ENCODE results near the gene INPP5A.

Gene INPP5A

DNA sequence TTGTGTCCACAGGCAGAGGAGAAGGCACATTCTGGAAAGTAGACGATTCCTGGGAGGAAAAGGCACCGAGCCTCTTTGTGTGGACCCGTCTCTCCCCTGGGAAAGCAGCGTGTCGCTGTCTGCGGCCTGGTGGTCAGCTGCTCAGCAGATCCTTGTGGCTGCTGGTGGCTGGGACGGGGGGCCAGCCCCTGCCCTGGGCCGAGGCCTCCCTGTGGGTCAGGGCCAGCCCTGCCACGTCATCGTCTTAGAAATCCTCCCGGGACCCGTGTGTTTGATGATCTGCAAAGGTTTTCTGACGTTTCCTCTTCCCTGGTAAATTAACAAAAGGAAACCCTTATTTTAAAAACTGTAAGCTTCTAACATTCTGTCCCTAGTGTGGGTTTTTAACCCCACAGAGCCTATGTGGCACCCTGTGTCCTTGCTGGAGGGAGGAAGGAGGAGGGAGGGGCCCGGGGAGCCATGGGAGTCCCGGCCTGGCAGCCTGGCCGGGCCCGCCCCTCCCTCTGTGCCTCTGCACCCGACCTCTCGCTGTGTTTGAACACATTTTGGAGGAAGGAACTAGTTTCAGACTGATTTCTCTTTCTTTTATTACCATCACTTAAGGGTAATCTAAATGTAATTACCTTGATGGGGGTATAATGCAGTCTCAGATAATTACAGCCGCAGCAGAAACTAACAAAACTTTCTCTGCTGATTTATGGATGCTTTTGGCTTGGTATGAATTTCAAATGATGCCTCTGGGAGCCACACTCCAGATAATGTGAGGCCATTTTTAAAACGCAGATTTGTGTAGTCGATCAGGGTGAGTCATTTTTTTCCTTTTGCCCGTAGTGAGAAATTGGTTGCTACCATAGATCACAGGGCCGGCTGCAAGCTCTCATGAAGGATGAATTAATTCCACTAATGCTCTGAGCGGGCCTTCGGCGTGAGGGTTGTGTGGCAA, 162.8 kb downstream of the INPP5A start:
- peak; percentile 35 for DNase-seq

DNA sequence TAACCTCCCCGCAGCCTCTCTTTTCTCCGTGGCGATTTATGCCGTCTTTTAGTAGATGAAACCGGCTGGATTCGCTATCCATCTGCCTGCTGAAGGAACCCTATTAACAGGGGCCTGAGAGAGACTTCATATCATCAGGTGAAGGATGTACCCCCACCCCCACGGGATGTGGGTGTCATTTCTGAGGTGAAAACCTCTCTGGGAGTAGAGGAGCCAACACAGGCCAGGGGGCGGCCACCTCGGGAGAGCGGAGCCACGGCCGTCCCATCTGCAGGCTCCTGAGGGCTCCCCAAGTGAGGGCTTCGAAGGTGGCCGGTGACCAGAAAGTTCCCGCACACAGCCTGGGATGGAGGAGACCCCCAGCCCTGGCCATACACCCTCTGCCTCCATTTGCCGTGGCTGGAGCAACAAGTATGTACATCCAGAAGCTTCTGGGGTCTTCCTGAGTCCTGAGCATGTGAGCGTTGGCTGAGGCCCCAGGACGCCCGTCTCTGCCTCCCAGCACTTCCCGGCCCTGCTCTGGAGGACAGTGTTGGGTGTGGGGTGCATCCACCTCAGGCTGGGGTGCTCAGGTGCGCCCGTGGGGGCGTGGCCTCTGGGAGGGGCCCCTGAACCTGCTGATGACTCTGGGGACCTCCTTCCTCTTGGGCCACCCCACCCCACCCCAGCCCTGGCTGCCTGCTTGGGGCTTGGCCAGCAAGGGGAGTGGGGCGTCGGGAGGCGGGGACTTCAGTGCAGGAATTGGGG, 163.7 kb downstream of the INPP5A start:
- H3K36me3 ChIP-seq: no peaks in the 10 kb centered on the region
- peaks cover 4% of the 10 kb centered on the region for H3K9me3 ChIP-seq (ENCODE audit: severe bottlenecking)
- TF ChIP-seq CTCF (IDR thresholded peaks at IDR 0.05; ENCODE audit: low read depth, low read length): no peak
- H3K27ac ChIP-seq: no peak overlapping the region
- H3K4me3 ChIP-seq (ENCODE audit: low read depth, low read length): no peak overlapping the region
- no peaks in the 10 kb centered on the region for H3K27me3 ChIP-seq (ENCODE audit: insufficient read depth, low read depth, severe bottlenecking)
- DNase-seq: no peak

More for the DNA sequence above, 162.8 kb downstream of the INPP5A start:
- TF ChIP-seq CTCF (IDR thresholded peaks at IDR 0.05; ENCODE audit: low read depth, low read length): no peak
- Histone ChIP-seq H3K27me3 (ENCODE audit: insufficient read depth, low read depth, severe bottlenecking) (no peaks in the 10 kb centered on the region), H3K4me3 (ENCODE audit: low read depth, low read length) (no peak overlapping the region), H3K9me3 (ENCODE audit: severe bottlenecking) (no peaks in the 10 kb centered on the region), H3K36me3 (no peaks in the 10 kb centered on the region), H3K27ac (no peak overlapping the region)

- H3K4me3 ChIP-seq (ENCODE audit: low read depth, low read length): no peak overlapping the region
- H3K9me3 ChIP-seq (ENCODE audit: severe bottlenecking): peaks cover 9% of the 10 kb centered on the region
- H3K27me3 ChIP-seq (ENCODE audit: insufficient read depth, low read depth, severe bottlenecking): no peaks in the 10 kb centered on the region
- no peaks in the 10 kb centered on the region for H3K36me3 ChIP-seq
- no peak for TF ChIP-seq CTCF (IDR thresholded peaks at IDR 0.05; ENCODE audit: low read depth, low read length)
- H3K27ac ChIP-seq: no peak overlapping the region
- no peak for DNase-seq
Measured at GRCh38 chr10:132701846-132702190, 164.2 kb downstream of the INPP5A start.

DNA sequence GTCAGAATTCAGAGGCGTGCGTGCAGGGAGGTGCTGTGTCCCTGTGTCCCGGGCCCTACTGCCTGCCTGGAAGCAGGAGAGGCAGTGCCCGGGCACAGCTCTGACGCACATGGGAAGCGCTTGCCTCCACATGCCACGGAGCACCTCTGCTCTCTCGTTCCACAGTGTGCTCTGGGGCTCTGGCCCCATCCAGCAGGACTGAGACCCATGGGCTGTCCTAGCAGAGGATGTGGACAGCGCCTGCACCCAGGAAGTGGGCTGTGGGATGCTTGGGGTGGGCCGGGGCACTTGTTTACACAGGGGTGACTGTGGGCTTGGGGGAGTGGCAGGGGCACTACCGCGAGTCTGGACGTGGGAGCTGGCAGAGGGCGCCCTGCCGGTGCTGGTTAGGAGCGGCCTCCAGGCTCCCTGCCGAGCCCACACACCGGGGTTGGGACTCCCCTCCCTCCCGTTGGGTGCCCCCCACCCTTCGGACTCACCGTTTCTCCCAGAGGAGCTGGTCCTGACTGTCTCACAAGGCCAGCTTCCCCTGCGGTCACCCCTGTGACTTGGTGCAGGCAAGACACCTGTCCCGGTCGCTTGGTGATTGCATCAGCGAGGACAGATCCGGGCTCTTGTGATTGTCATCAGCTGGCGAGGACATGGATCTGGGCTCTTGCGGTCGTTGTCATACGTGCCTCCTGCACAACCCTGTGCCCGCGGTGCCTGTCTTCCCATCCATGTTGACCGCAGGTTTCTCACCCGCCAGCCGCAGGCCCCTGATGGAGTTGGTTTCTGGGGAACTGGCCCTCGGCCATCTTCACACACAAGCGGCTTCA, 165.2 kb downstream of the INPP5A start:
- H3K36me3 ChIP-seq: no peaks in the 10 kb centered on the region
- no peaks in the 10 kb centered on the region for H3K27me3 ChIP-seq (ENCODE audit: insufficient read depth, low read depth, severe bottlenecking)
- DNase-seq: no peak
- no peak overlapping the region for H3K27ac ChIP-seq
- no peak overlapping the region for H3K4me3 ChIP-seq (ENCODE audit: low read depth, low read length)
- peaks cover 13% of the 10 kb centered on the region for H3K9me3 ChIP-seq (ENCODE audit: severe bottlenecking)
- TF ChIP-seq CTCF (IDR thresholded peaks at IDR 0.05; ENCODE audit: low read depth, low read length): no peak

DNA sequence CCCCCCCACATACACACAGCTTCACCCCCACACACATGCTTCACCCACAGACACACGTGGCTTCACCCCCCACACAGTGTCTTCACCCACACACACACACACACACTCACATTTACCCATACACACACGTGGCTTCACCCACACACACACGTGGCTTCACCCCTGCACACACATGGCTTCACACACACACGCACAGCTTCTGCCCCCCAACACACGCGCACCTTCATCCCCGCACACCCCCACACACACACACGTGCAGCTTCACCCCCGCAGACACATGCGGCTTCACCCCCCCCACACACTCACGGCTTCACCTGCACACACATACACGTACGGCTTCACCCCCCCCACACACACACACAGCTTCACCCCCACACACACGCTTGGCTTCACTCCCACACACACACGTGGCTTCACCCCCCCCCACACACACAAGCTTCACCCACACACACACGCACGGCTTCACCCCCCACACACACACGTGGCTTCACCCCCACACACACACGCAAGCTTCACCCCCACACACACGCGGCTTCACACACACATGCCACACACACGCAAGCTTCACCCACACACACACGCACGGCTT, 165.9 kb downstream of the INPP5A start:
- Histone ChIP-seq H3K27ac (no peak overlapping the region), H3K4me3 (ENCODE audit: low read depth, low read length) (no peak overlapping the region), H3K9me3 (ENCODE audit: severe bottlenecking) (peaks cover 13% of the 10 kb centered on the region), H3K36me3 (no peaks in the 10 kb centered on the region), H3K27me3 (ENCODE audit: insufficient read depth, low read depth, severe bottlenecking) (no peaks in the 10 kb centered on the region)
- no peak for DNase-seq
- no peak for TF ChIP-seq CTCF (IDR thresholded peaks at IDR 0.05; ENCODE audit: low read depth, low read length)

Data from WERI-Rb-1 (cell line).